GM13977 (cell line): ENCODE measurements around the gene DDTL.

Experiments
- DNase-seq: peaks from one replicate; pipeline ENCODE4 v3.0.0; 2012; ENCODE audit warnings: low spot score
- in situ Hi-C: fragments of 300-500 bp; cut with MboI; formaldehyde crosslinking; loops from one replicate; pipeline ENCODE4 v1.12.0; 2022; ENCODE audit warnings: low sequenced_read_pairs, low pct_unique_long_range_greater_than_20kb, mixed read lengths, inconsistent platforms; ENCODE audit not compliant: unreplicated experiment
- TF ChIP-seq, protein P1 (sequence below): IDR thresholded peaks from 2 replicates; pipeline ENCODE4 v1.5.1; 2012; ENCODE audit warnings: mild to moderate bottlenecking, control low read depth; ENCODE audit not compliant: insufficient read depth; ENCODE audit errors: extremely low read depth, missing control alignments

Gene DDTL

DNA sequence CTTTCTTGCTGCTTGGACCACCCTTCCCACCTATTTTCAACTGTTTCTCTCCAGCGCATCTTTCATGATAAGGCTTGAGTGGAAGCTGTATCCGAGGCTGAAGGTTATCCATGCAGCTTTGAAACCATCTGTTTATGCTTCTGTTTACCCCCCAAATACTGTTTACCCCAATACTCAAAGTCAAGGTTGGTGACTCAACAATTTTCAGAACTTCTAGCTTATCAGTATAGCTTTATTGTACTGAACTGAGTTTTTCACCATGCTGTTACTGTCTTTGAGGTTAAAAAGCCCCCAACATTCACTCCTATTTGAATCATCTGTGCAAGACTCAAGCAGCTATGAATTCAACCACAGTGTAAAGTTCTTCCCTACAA lies 43.3 kb downstream of the DDTL start:
- no peak for DNase-seq
- TF ChIP-seq, protein P1, sequence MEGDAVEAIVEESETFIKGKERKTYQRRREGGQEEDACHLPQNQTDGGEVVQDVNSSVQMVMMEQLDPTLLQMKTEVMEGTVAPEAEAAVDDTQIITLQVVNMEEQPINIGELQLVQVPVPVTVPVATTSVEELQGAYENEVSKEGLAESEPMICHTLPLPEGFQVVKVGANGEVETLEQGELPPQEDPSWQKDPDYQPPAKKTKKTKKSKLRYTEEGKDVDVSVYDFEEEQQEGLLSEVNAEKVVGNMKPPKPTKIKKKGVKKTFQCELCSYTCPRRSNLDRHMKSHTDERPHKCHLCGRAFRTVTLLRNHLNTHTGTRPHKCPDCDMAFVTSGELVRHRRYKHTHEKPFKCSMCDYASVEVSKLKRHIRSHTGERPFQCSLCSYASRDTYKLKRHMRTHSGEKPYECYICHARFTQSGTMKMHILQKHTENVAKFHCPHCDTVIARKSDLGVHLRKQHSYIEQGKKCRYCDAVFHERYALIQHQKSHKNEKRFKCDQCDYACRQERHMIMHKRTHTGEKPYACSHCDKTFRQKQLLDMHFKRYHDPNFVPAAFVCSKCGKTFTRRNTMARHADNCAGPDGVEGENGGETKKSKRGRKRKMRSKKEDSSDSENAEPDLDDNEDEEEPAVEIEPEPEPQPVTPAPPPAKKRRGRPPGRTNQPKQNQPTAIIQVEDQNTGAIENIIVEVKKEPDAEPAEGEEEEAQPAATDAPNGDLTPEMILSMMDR: no peak
- in situ Hi-C loops: no loop called here

DNA sequence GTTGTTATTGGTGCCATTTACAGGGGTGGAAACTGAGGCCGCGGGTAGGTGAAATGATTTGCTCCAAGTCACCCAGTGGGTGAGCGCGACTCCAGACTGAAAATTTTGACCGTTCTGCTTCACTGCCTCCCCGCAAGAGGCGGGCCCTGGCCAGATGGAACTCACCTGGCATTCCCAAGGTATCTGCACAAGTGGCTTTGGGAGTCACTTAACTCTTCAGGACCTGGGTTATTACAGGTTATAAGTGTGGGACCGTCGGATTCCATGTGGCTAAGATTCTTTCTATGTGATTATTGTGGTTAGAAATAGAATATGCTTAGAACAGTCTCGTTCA lies 45.0 kb downstream of the DDTL start:
- in situ Hi-C loops: no loop called here
- DNase-seq: no peak
- TF ChIP-seq, protein P1: no peak

- TF ChIP-seq, protein P1: no peak
- no peak for DNase-seq
- in situ Hi-C loops: no loop called here
Measured at GRCh38 chr22:24016156-24016555, 49.5 kb downstream of the DDTL start.

DNA sequence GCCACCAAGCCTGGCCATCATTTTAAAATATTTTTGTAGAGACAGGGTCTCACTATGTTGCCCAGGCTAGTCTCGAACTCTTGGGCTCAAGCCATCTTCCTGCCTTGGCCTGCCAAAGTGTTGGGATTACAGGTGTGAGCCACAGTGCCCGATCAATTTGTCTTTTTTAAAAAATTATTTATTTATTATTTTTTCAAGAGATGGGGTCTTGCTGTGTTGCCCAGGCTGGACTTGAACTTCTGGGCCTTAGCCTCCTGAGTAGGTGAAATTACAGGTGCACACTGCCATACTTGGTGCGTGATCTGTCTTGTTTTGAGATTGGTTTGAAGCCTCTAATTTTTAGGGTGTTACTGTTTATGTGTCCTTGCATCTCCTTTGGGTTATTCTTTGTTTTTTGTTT lies 54.6 kb downstream of the DDTL start:
- in situ Hi-C loops: no loop called here
- TF ChIP-seq, protein P1: no peak
- no peak for DNase-seq
